GM19025 (cell line): ENCODE data around the gene CERS2.

Experiments used
- ATAC-seq: cut with Tn5 transposase; IDR thresholded peaks from one replicate; pipeline ENCODE4 v1.9.1; 2021; ENCODE audit warnings: mild to moderate bottlenecking, low read depth, moderate library complexity; ENCODE audit not compliant: unreplicated experiment

The CERS2 gene

DNA sequence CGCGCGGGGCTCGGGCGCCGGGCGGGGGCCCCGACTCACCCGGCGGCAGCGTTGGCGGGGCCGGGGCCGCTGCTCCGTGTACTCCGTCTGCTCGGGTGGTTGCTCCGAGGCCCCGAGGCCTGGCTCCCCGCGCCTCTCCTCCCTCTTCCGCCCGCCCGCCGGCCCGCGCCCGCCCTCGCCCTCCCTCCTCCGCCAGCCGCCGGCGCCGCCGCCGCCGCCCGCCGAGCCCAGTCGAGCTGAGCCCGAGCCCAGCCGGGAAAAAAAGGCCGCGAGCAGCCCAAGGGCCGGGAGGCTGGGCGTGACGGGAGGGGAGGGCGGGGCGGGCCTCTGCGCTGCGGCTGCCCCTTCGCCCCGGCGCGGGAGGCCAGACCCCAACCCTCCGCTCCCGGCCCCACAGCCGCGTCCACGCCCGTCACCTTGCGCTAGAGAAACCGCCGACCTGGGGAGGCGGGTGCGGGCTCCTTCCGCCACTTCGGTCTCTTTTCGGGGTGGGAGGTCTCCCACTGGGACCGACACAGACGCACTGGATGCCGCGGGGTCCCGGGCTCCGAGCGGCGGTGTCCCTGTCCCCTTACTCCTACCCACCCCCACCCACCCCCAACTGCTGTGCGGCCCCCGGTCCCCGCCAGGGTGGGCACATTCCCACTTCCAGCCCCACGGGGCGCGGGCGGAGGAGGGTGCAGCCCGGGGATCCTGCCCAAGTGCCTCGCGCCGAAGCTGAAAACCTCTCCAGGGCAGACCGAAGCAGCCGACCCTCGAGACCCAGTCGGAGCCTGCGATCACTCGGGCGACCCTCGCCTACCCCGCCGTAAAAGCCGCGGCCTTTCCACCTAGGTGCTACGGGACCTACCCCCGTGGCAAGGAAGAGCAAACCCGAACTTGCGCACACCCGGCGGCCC, at the start of gene CERS2:
TSS of gene CERS2 (minus strand) at position 256 of the 899 bp plus-strand sequence. CDS start 5,745 bp downstream, outside the sequence.
- peak; percentile 37 for ATAC-seq

GRCh38 chr1:151013518-151013917, 38.9 kb upstream of the CERS2 start:
- no peak for ATAC-seq

DNA sequence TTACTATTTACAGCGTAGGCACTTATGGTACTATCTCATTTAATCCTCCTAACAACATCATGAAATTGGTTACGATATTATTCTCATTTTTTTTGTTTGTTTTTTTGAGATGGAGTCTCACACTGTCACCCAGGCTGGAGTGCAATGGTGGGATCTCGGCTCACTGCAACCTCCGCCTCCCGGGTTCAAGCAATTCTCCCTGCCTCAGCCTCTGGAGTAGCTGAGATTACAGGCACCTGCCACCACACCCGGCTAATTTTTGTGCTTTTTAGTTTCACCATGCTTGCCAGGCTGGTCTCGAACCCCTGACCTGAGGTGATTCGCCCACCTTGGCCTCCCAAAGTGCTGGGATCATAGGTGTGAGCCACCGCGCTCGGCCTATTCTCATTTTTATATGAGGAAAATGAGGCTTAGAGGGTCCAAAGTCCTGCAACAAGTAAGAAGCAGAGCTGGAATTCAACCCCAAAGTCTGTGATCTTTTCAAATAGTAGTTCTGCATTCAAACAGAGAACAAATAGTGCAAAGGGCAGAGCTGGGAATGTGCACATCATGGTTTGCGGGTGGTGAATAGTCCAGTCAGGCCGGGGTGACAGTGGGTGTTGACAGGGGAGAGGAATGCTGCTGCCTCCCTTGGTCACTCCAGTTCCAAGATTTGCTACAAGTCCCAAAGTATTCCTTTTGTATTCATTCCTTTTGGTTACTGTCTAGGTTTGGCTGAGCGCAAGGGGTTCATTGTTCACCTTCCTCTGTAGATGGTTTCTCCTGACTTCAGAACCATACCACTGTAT, 38.2 kb upstream of the CERS2 start:
- ATAC-seq, result no peak

DNA sequence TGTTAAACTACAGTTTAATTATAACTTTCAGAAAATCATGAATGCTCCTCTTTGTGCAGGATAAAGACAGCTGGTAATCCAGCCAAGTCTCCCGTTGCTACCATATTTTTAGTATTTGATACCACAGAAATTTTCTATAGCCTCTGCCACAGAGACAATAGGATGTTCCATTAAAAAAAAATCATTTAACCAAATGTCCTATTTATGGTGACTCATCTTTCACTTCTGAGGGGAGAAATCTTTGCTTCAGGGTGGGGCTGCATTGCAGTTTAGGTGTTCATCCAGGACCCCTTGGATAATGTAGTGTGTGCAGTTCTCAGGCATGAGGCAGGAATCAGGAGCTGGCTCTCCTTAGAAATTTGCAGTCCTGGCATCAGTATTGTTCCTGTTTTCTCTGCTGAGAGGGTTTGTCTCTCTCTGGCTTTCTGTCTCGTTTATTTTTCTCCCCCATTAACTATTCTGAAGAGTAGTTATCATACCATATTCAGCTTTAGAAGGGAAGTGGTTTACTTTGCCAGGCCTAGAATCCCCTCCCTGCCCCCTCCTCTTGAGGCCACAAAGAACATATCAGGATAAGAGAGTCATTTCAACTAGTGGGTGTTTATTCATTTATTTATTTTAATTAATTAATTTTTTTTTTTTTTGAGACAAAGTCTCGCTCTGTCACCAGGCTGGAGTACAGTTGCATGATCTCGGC, 36.7 kb upstream of the CERS2 start:
- no peak for ATAC-seq

DNA sequence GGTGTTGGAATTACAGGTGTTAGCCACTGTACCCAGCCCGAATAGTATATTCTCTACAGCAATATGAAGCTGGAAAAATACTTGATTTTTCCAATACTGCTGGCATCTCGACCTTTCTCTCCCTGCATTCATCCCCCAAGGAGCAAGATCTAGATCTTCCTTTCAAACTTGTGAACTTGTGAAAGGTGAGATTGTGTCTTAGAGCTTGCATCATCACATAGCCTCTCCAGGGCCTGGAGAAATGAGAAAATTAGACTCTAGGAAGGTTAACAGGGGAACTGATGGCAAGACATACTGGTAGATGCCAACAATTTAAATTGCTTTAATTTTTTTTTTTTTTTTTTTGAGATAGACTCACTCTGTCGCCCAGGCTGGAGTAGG, 35.7 kb upstream of the CERS2 start:
- ATAC-seq, result no peak

DNA sequence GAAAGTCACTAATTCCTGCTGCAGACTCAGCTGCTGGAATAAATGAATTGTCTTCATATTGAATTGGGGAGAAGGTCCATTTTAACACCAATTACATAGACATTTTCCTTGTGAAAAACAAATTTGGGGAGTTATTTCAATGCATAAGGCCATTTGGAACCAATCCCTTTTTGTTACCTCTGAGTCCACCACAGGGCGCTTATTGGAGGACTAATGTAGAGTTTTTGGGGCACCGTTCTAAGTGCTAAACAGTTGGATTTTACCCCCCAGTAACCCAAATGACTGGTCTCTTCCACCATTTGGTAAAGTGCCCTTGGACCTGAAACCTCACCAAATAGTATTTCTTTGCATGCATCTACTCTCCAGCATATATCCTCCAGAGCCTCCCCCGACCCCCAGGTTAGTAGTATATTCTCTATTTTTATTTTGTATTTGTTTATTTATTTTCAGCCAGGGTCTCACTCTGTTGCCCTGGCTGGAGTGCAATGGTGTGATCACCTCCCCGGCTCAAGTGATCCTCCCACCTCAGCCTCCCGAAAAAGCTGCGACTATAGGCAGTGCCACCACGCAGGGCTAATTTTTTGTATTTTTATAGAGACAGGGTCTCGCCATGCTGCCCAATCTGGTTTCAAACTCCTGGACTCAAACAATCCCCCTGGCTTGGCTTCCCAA, 35.2 kb upstream of the CERS2 start:
- no peak for ATAC-seq

GRCh38 chr1:151009206-151009587, 34.6 kb upstream of the CERS2 start:
- ATAC-seq, result no peak

- peak; percentile 67 for ATAC-seq
Observed at GRCh38 chr1:151008244-151009205, 33.9 kb upstream of the CERS2 start, which contains the start of gene PRUNE1. TSS of gene PRUNE1 (plus strand) at chr1:151008449. CDS start at chr1:151008633, 184 bp downstream.

DNA sequence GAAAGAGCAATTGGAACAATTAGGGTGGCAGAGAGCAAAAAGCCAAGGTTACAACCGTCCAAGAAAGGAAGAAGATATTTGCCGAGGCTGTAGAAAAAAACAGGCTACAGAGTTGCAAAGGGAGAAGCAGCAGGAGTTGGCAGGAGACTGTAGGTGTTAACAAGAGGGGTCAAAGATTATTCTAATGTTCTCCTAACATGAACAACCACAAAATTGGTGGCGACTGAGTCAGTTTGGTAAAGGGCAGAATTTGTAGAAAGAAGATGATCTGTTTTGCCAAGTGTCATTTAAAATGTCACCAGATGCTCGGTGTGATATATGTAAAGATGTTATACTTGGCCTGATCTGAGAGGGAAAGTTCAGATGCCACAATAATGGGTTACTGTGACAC, 33.2 kb upstream of the CERS2 start:
- ATAC-seq, result no peak

GRCh38 chr1:151006327-151007052, 31.9 kb upstream of the CERS2 start, which contains the start of gene MINDY1:
TSS of gene MINDY1 (minus strand) at chr1:151006902. CDS start at chr1:151002617, 4,285 bp downstream.
- ATAC-seq, result no peak

DNA sequence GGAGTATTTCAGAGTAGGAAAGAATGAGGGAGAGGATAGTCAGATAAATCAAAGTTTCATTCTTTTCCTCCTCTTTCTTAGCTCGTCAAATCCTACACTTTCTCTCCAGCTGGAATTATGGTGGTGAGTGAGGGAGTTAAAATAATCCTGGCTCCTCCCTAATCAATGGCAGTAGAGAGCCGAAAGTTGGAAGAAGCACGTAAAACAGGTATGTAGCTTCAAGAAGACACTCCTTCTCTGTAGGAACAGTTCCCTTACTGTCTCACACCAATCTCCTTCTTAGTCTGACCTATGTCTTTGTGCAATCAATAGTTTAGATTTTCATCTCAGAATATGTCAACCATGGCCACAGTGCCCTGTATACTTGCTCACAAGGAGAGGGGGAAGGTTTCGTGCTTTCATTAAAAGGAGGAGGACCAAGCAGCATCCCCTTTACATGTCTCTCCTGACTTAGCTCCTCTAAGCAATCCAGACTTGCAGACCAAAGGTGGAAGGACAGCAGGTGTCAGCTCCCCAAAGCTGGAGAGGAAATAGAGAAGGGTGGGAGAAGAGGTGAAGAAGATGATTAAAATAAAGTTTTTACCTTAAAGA, 31.2 kb upstream of the CERS2 start:
- no peak for ATAC-seq

DNA sequence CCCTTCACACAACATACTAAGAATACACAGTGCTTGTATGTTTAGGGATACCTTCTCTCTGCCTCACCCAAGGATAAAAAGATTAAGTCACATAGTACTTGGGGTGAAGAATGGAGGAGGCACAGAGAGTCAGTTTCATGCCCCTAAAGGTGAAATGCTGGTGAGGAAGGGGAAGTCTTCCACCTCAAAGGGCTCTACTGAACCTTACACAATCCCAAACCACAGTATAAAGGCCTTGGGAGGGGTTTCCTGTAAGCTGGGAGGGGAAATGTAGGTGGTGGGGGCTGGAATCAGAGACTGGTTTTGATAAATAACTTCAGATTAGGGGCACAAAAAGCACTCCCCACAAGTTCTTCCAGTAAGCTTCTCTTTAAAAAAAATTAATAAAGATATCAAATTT, 28.5 kb upstream of the CERS2 start:
- ATAC-seq, result no peak

DNA sequence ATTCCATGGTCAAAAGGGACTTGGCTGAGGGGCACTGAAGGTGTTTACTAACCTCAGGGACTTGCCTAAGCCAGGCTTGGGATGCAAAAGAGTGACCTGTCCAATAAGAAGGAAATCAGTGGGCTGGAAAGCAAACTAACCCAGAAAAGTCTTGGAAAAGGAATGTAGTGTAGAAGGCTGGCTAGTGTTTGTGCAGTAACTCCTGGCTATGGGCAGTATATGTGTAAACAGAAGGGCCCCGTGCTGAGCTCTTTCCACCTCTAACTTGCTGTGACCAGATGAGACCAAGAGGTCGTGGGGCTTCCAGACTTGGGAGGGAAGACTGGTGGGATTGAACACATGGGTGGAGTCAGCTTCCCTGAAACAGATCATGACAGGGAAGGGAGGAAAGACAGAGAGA, 28.0 kb upstream of the CERS2 start:
- ATAC-seq, result no peak

DNA sequence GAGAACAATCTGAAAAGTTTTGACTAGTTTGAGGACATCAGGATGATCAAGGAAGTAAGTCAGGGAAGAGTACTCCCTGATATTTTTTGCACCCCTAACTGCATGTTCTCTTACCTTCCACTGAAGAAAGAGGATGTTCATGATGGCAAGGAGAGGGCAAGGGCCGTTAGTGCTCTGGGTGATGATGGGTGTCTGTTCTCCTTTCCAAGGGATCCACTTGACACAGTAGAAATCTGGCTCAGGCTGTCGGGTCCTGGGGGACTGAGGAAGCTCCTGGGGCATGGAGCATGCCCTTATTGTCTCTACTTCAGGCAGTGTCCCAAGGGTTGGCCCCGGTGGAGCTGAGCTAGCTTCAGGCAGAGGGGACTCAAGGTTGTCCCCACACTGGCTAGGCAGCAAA, 27.4 kb upstream of the CERS2 start:
- no peak for ATAC-seq

GRCh38 chr1:151001602-151002001, 27.0 kb upstream of the CERS2 start:
- no peak for ATAC-seq

- ATAC-seq, result no peak
Observed at GRCh38 chr1:151000408-151000807, 25.8 kb upstream of the CERS2 start.

DNA sequence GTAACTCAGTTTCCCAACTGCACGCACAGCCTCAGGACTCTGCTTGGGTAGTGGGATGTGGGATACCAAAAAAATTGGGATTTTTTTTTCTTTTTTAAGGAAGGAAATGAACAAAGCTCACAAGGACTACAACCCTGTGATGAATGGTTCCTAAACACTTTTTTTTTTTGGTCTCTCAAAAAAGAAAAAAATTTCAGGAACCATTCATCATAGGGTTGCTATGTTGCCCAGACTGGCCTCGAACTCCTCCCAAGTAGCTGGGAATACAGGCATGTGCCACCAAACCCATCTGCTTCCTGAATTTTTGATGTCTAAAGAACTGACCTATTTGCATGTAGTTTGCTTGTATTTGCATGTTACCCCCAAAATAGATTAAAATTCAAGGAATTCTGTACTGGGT, 25.3 kb upstream of the CERS2 start:
- ATAC-seq, result no peak

DNA sequence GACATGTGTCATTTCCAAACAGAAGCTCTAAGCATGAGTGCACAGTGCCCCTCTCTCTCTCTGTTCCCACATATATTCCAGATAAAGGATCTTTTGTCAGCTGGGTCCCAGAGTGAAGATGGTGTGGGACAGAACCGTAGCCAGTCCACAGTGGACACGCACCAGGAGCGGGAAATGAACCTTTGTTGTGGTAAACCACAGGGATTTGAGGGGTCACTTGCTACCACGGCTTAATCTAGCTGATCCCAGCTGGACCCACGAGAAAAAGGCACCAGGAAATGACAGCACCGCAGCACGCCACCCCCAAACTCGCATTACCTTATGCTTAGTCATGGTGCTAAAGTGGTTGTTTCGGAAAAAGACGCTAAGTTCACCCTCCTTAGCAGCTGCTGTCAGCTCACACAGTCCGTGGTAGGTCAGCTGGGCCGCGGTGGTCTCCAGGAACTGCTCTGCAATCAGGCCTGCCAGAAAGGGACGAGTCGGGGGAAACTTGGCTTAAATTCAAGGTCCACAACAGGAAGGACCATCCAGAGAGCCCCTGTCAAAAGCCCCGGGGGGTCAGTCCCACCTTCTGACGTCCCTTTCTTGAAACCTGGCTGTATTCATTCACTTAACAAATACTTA, 24.5 kb upstream of the CERS2 start:
- no peak for ATAC-seq
